Suprapubic skin (tissue), 4 donors: ENCODE data around the gene SPATS2.

Experiments
- EP300 ChIP-seq: sonication (generic); formaldehyde crosslinking; IDR thresholded peaks from one replicate; pipeline ENCODE4 v1.6.1; 2017; ENCODE audit warnings: antibody characterized with exemption
- POLR2A ChIP-seq, 2 donors: fragments of 450-650 bp; IDR thresholded peaks; one replicate each; pipeline ENCODE4 v1.6.1; 2017; ENCODE audit warnings: antibody characterized with exemption in 2 of 2, mild to moderate bottlenecking in 2 of 2, moderate library complexity in 2 of 2
- POLR2AphosphoS5 ChIP-seq, 3 donors: sonication (generic); formaldehyde crosslinking; IDR thresholded peaks; one replicate each; pipeline ENCODE4 v1.6.1; 2017; ENCODE audit warnings: antibody characterized with exemption in 3 of 3
- TF ChIP-seq, protein P1 (sequence below), 2 donors: fragments of 200-600 bp in 1 of 2; fragments of 450-650 bp in 1 of 2; sonication (generic) in 1 of 2; IDR thresholded peaks; one replicate each; pipeline ENCODE4 v1.5.1; 2016 to 2019; ENCODE audit warnings: antibody characterized with exemption in 2 of 2, mild to moderate bottlenecking in 1 of 2, moderate library complexity in 1 of 2

DNA sequence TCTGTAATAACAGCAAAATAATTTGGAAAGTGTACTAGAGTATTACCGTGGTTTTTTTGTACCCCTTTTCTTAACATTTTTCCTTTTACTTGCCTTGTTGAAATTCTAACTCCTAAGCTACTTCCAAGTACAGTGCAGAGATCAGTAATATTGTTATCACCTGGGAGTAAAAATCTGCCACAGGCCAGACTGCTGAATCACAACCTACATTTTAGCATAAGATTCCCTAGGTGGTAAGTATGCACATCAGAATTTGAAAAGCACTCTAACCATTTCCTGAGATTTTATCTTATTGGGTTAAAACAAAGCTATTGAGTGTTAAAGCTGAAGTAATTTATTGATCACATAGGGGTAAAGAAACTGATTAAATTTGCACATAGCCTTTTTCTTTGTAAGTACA, 116.4 kb downstream of the SPATS2 start:
- TF ChIP-seq, protein P1, sequence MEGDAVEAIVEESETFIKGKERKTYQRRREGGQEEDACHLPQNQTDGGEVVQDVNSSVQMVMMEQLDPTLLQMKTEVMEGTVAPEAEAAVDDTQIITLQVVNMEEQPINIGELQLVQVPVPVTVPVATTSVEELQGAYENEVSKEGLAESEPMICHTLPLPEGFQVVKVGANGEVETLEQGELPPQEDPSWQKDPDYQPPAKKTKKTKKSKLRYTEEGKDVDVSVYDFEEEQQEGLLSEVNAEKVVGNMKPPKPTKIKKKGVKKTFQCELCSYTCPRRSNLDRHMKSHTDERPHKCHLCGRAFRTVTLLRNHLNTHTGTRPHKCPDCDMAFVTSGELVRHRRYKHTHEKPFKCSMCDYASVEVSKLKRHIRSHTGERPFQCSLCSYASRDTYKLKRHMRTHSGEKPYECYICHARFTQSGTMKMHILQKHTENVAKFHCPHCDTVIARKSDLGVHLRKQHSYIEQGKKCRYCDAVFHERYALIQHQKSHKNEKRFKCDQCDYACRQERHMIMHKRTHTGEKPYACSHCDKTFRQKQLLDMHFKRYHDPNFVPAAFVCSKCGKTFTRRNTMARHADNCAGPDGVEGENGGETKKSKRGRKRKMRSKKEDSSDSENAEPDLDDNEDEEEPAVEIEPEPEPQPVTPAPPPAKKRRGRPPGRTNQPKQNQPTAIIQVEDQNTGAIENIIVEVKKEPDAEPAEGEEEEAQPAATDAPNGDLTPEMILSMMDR (IDR thresholded peaks at IDR 0.05) = no peak
- TF ChIP-seq POLR2AphosphoS5 (IDR thresholded peaks at IDR 0.05) (no peak), POLR2A (IDR thresholded peaks at IDR 0.05) (no peak), EP300 (no peak)
